GM19351 (cell line): ENCODE data around the gene RPS15.

Experiments used
- ATAC-seq: cut with Tn5 transposase; IDR thresholded peaks from one replicate; pipeline ENCODE4 v1.9.1; 2021; ENCODE audit warnings: mild to moderate bottlenecking, moderate library complexity; ENCODE audit not compliant: unreplicated experiment

The RPS15 gene

DNA sequence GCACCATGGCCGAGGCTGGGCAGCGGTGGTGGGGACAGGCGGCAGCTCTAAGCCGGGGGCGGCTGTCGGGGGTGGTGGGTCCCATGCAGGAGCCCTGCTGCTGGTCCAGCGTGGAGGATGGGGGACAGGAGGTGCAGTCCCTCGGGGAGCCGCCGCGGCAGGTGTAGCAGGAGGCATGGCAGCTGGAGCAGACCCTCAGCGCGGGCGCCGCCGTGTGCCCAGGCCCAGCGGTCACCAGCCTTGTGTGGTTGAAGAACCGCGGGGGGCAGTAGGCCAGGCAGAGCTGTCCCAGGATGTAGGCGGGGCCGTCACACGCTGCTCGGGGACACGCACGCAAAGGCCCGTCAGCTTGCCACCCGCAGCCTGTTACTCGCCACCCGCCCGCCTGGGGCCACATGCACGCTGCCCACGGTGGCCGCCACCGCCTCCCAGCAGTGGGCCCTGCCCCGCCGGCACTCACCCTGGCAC lies 43.7 kb downstream of the RPS15 start:
- ATAC-seq, result no peak

GRCh38 chr19:1482361-1483130 lies 44.4 kb downstream of the RPS15 start:
- ATAC-seq, result no peak

DNA sequence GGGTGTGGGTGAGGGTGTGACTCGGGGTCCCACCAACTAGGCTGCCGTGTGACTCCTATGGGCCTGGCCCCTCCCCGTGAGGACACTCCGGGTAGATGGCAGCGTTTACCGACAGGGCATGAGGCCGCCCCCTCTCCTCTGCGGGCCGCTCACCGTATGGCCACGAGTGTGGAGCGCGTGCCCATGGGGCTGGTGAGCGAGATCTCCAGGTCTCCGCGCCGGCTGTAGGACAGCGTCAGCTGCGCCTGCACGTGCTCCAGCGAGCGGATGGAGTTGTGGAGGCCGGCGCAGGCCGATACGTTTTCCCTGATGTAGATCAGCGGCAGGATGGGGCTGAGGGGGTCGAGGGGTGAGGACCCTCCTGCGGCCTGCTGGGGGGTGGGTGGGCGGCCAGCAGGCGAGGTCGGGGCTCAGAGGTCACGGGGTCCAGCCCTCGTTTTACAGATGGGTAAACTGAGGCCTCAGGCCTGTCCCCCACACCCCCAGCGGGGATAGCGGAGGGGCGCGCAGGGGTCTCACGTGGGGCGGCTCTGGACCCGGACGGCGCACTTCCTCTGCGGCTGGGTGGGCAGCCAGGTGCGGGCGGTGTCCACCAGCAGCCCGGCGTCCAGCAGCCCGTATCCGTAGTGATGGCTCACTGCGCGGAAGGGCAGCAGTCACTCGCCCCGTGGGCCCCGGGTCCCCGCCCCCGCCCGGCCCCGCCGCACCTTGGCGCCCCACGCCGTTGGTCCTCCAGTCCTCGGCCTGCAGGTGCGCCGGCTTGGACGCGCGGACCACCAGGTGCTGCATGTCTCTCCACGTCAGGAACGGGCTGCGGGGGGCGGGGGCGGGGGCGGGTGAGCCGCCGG lies 45.2 kb downstream of the RPS15 start:
- ATAC-seq, result no peak

DNA sequence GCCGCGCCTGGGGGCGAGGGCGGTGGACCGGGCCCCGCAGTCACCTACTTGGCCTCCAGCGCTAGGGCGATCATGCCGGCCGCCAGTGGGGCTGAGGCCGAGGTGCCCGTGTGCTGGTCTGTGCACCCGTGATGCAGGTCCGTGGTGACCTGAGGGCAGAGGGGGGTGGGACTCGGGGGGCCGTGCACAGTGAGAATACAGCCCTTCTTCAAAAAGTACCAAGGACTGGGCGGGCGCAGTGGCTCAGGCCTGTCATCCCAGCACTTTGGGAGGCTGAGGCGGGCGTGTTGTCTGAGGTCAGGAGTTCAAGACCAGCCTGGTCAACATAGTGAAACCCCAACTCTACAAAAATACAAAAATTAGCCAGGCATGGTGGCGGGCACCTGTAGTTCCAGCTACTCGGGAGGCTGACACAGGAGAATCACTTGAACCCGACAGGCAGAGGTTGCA lies 45.8 kb downstream of the RPS15 start:
- ATAC-seq, result no peak

GRCh38 chr19:1486720-1487575 lies 48.8 kb downstream of the RPS15 start:
- no peak for ATAC-seq

- ATAC-seq, result no peak
These were observed 49.5 kb downstream of the RPS15 start for GRCh38 chr19:1487576-1488281.

- ATAC-seq, result no peak
These were observed 50.0 kb downstream of the RPS15 start for GRCh38 chr19:1488282-1488601.

GRCh38 chr19:1489463-1490310 lies 51.5 kb downstream of the RPS15 start:
- no peak for ATAC-seq
